Measurements from ENCODE around the gene RAC2.

Gene RAC2

GRCh38 chr22:37181681-37182080, 62.4 kb downstream of the RAC2 start:
- no peak overlapping the region for H3K4me3 ChIP-seq (ENCODE audit: low read length)
- DNase-seq (ENCODE audit: low read depth) = no peak
- TF ChIP-seq CTCF (IDR thresholded peaks at IDR 0.05; ENCODE audit: insufficient read depth, low read depth, low read length, missing control alignments) = no peak

GRCh38 chr22:37180531-37181231, 63.4 kb downstream of the RAC2 start:
- H3K4me3 ChIP-seq (ENCODE audit: low read length) = no peak overlapping the region
- TF ChIP-seq CTCF (IDR thresholded peaks at IDR 0.05; ENCODE audit: insufficient read depth, low read depth, low read length, missing control alignments) = no peak
- no peak for DNase-seq (ENCODE audit: low read depth)

GRCh38 chr22:37179622-37180420, 64.2 kb downstream of the RAC2 start:
- no peak overlapping the region for H3K4me3 ChIP-seq (ENCODE audit: low read length)
- DNase-seq (ENCODE audit: low read depth) = no peak
- no peak for TF ChIP-seq CTCF (IDR thresholded peaks at IDR 0.05; ENCODE audit: insufficient read depth, low read depth, low read length, missing control alignments)

GRCh38 chr22:37179126-37179470, 65.0 kb downstream of the RAC2 start:
- no peak overlapping the region for H3K4me3 ChIP-seq (ENCODE audit: low read length)
- DNase-seq (ENCODE audit: low read depth) = no peak
- TF ChIP-seq CTCF (IDR thresholded peaks at IDR 0.05; ENCODE audit: insufficient read depth, low read depth, low read length, missing control alignments) = no peak

- peak; percentile 55 for DNase-seq (ENCODE audit: low read depth)
- H3K4me3 ChIP-seq (ENCODE audit: low read length) = no peak overlapping the region
- no peak for TF ChIP-seq CTCF (IDR thresholded peaks at IDR 0.05; ENCODE audit: insufficient read depth, low read depth, low read length, missing control alignments)
Observed at GRCh38 chr22:37178350-37179125, 65.5 kb downstream of the RAC2 start.

GRCh38 chr22:37177755-37178154, 66.3 kb downstream of the RAC2 start:
- DNase-seq (ENCODE audit: low read depth) = no peak
- no peak overlapping the region for H3K4me3 ChIP-seq (ENCODE audit: low read length)
- no peak for TF ChIP-seq CTCF (IDR thresholded peaks at IDR 0.05; ENCODE audit: insufficient read depth, low read depth, low read length, missing control alignments)

Data from epithelial cell of esophagus (primary cell).